ENCODE data around the gene LY6G5C. TPM values are rescaled to one million over a fixed set of nuclear protein-coding genes. Genes with fewer than 3 reads are reported as not detected.
A peak's percentile ranks its signal among the peaks of the same experiment; 100 is the strongest.

LY6G5C gene
- total and polyA plus RNA-seq, 12 donors = 0.39 to 3.6 (median 1.9) TPM; not detected in 1

- Histone ChIP-seq H3K9me3 (replicated peaks in 1 of 3) (no peaks in the 10 kb centered on the region), H3K36me3 (replicated peaks in 1 of 2) (peaks cover 0 to 87% of the 10 kb centered on the region in 2 donors), H3K4me1 (replicated peaks in 1 of 2) (no peaks in the 10 kb centered on the region), H3K27ac (no peak overlapping the region), H3K27me3 (no peaks in the 10 kb centered on the region), H3K4me3 (no peak overlapping the region)
- intact Hi-C loops (cut with DNase I) = loop anchor here (5.0 to 10.0 kb wide), 2 partner anchors 145 to 148 kb away; no protein-coding TSS in a partner anchor
- DNase-seq = no peak
- 80 to 89% (median 82%) methylated on average over 8 to 11 of the region's 11 CpGs for WGBS, 4 donors
- peak in 1 of 6 experiments; percentile 24 for TF ChIP-seq CTCF (IDR thresholded peaks at IDR 0.05)
- TF ChIP-seq POLR2A (IDR thresholded peaks at IDR 0.05) = no peak
Measured at GRCh38 chr6:31689249-31690110, 8.6 kb upstream of the LY6G5C start.

- no peak for DNase-seq
- intact Hi-C loops (cut with DNase I) = loop anchor here (5.0 to 10.0 kb wide), 2 partner anchors 147 to 149 kb away; no protein-coding TSS in a partner anchor
- Histone ChIP-seq H3K36me3 (replicated peaks in 1 of 2) (peaks cover 0 to 73% of the 10 kb centered on the region in 2 donors), H3K27me3 (no peaks in the 10 kb centered on the region), H3K4me3 (no peak overlapping the region), H3K9me3 (replicated peaks in 1 of 3) (no peaks in the 10 kb centered on the region), H3K4me1 (replicated peaks in 1 of 2) (no peaks in the 10 kb centered on the region), H3K27ac (no peak overlapping the region)
- TF ChIP-seq POLR2A (IDR thresholded peaks at IDR 0.05) = no peak
- no peak for TF ChIP-seq CTCF (IDR thresholded peaks at IDR 0.05)
- 83 to 86% (median 86%) methylated on average over 12 to 14 of the region's 14 CpGs for WGBS, 4 donors
Measured at GRCh38 chr6:31687860-31688693, 7.2 kb upstream of the LY6G5C start.

DNA sequence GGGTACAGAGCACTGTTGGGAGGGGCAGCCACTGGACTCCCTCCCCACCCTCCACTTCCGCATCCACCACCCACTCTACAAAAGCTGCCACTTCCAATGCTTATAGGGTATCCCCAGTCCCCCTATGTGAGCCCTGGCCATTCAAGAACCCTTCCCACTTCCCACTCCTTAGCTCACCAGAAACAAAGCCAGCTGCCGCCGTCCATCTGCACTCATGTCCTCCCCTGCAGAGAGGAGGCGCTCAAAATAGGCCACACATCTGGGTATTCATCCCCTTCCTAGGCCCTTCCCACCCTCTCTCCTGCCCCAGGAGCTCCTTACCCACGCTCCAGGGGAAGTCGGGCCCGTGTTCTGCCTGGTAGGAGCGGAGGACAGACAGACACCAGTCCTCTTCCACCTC, 6.5 kb upstream of the LY6G5C start:
- Histone ChIP-seq H3K36me3 (replicated peaks in 1 of 2) (peaks cover 0 to 67% of the 10 kb centered on the region in 2 donors), H3K9me3 (replicated peaks in 1 of 3) (no peaks in the 10 kb centered on the region), H3K4me1 (replicated peaks in 1 of 2) (no peaks in the 10 kb centered on the region), H3K4me3 (no peak overlapping the region), H3K27ac (no peak overlapping the region), H3K27me3 (no peaks in the 10 kb centered on the region)
- 88 to 95% (median 90%) methylated on average over 8 of the region's 8 CpGs for WGBS, 4 donors
- intact Hi-C loops (cut with DNase I) = loop anchor here (5.0 to 10.0 kb wide), 2 partner anchors 147 to 150 kb away; no protein-coding TSS in a partner anchor
- DNase-seq = no peak
- TF ChIP-seq CTCF (IDR thresholded peaks at IDR 0.05) (no peak), POLR2A (IDR thresholded peaks at IDR 0.05) (no peak)

GRCh38 chr6:31686483-31686882, 5.6 kb upstream of the LY6G5C start:
- Histone ChIP-seq H3K9me3 (replicated peaks in 1 of 3) (no peaks in the 10 kb centered on the region), H3K4me1 (replicated peaks in 1 of 2) (no peaks in the 10 kb centered on the region), H3K27me3 (no peaks in the 10 kb centered on the region), H3K27ac (no peak overlapping the region), H3K4me3 (no peak overlapping the region), H3K36me3 (replicated peaks in 1 of 2) (peaks cover 0 to 58% of the 10 kb centered on the region in 2 donors)
- intact Hi-C loops (cut with DNase I) = loop anchor here (5.0 to 10.0 kb wide), 2 partner anchors 148 to 151 kb away; no protein-coding TSS in a partner anchor
- no peak for DNase-seq
- no peak for TF ChIP-seq CTCF (IDR thresholded peaks at IDR 0.05)
- no peak for TF ChIP-seq POLR2A (IDR thresholded peaks at IDR 0.05)
- WGBS, 4 donors = 73 to 93% (median 92%) methylated on average over 5 of the region's 5 CpGs

Measured in adrenal gland (tissue), 12 donors.